ENCODE measurements around the gene RSPH9. TPM values are rescaled to one million over a fixed set of nuclear protein-coding genes. Genes with fewer than 3 reads are reported as not detected.
"Not testable (repeated sequence)": the region's sequence is repeated elsewhere in the genome, so short reads cannot be mapped to it uniquely, and the experiment has no call there.

The RSPH9 gene
- total and polyA plus RNA-seq, 2 experiments from 2014 or later, result 0.10 to 0.39 TPM

DNA sequence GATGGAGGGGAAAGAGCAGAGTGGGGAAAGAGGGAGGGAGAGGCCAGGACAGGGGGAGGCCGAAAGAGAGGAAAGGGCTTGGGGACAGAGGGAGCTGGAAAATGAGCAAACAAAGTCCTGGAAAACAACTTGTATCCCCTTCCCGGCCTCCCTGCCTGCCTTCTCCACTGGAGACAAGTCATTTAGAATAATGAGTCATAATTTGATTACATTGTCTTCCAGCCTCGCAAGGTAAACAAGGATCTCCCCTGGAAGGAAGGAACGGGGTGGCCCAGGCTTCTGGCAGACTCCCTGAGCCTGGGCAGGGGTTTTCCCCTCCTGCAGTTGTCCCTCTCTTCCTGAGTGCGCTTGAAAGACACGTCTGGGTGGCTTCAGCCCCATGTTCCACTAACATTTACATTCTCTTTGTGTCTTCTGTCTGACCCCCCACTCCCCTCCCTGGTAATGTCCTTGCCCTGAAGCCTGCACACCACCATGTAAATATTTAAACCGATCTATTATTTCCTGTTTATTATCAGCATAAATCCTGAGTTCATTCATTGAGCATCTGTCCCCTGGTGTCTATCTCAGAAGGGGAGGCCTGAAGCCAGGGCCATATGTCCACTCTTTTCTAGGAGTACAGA lies 54.8 kb downstream of the RSPH9 start:
- no peaks in the 10 kb centered on the region for H4K20me1 ChIP-seq (replicated peaks; ENCODE audit: insufficient read depth)
- Mint-ChIP-seq H3K4me3 (peak overlapping the region; percentile 24; the same call in 1 of the 3 replicates), H3K36me3 (ENCODE audit: low read depth) (no peaks in the 10 kb centered on the region), H3K4me1 (peaks cover 70% of the 10 kb centered on the region), H3K27ac (peak overlapping the region; percentile 89), H3K27me3 (ENCODE audit: insufficient read depth, low read depth, poor library complexity) (peaks cover 11% of the 10 kb centered on the region), H3K9me3 (no peaks in the 10 kb centered on the region; the same call in 2 of the 3 replicates)
- H2AFZ ChIP-seq, result peak overlapping the region; percentile 74
- H3K4me1 ChIP-seq (ENCODE audit: insufficient read depth), result peaks cover 62% of the 10 kb centered on the region
- no peak overlapping the region; the same call in 1 of the 2 replicates for H3K27ac ChIP-seq (ENCODE audit: low read depth)
- no peaks in the 10 kb centered on the region; the same call in 1 of the 2 replicates for H3F3A ChIP-seq (replicated peaks; ENCODE audit: low read depth)
- H3K27me3 ChIP-seq (ENCODE audit: insufficient read depth), result no peaks in the 10 kb centered on the region
- no peaks in the 10 kb centered on the region for H3K36me3 ChIP-seq (ENCODE audit: insufficient read depth)
- H3K4me2 ChIP-seq, result peak overlapping the region; percentile 30; the same call in 1 of the 2 replicates
- no peak for TF ChIP-seq ZNF331 (CRISPR knock-in tag; IDR thresholded peaks at IDR 0.05; ENCODE audit: low read depth)
- TF ChIP-seq, protein P1, sequence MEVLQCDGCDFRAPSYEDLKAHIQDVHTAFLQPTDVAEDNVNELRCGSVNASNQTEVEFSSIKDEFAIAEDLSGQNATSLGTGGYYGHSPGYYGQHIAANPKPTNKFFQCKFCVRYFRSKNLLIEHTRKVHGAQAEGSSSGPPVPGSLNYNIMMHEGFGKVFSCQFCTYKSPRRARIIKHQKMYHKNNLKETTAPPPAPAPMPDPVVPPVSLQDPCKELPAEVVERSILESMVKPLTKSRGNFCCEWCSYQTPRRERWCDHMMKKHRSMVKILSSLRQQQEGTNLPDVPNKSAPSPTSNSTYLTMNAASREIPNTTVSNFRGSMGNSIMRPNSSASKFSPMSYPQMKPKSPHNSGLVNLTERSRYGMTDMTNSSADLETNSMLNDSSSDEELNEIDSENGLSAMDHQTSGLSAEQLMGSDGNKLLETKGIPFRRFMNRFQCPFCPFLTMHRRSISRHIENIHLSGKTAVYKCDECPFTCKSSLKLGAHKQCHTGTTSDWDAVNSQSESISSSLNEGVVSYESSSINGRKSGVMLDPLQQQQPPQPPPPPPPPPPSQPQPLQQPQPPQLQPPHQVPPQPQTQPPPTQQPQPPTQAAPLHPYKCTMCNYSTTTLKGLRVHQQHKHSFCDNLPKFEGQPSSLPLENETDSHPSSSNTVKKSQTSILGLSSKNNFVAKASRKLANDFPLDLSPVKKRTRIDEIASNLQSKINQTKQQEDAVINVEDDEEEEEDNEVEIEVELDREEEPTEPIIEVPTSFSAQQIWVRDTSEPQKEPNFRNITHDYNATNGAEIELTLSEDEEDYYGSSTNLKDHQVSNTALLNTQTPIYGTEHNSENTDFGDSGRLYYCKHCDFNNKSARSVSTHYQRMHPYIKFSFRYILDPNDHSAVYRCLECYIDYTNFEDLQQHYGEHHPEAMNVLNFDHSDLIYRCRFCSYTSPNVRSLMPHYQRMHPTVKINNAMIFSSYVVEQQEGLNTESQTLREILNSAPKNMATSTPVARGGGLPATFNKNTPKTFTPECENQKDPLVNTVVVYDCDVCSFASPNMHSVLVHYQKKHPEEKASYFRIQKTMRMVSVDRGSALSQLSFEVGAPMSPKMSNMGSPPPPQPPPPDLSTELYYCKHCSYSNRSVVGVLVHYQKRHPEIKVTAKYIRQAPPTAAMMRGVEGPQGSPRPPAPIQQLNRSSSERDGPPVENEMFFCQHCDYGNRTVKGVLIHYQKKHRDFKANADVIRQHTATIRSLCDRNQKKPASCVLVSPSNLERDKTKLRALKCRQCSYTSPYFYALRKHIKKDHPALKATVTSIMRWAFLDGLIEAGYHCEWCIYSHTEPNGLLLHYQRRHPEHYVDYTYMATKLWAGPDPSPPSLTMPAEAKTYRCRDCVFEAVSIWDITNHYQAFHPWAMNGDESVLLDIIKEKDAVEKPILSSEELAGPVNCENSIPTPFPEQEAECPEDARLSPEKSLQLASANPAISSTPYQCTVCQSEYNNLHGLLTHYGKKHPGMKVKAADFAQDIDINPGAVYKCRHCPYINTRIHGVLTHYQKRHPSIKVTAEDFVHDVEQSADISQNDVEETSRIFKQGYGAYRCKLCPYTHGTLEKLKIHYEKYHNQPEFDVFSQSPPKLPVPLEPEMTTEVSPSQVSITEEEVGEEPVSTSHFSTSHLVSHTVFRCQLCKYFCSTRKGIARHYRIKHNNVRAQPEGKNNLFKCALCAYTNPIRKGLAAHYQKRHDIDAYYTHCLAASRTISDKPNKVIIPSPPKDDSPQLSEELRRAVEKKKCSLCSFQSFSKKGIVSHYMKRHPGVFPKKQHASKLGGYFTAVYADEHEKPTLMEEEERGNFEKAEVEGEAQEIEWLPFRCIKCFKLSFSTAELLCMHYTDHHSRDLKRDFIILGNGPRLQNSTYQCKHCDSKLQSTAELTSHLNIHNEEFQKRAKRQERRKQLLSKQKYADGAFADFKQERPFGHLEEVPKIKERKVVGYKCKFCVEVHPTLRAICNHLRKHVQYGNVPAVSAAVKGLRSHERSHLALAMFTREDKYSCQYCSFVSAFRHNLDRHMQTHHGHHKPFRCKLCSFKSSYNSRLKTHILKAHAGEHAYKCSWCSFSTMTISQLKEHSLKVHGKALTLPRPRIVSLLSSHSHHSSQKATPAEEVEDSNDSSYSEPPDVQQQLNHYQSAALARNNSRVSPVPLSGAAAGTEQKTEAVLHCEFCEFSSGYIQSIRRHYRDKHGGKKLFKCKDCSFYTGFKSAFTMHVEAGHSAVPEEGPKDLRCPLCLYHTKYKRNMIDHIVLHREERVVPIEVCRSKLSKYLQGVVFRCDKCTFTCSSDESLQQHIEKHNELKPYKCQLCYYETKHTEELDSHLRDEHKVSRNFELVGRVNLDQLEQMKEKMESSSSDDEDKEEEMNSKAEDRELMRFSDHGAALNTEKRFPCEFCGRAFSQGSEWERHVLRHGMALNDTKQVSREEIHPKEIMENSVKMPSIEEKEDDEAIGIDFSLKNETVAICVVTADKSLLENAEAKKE (CRISPR knock-in tag; IDR thresholded peaks at IDR 0.05), result no peak
- ATAC-seq (no peak), DNase-seq (ENCODE audit: low spot score) (no peak)
- no peak overlapping the region for H3K4me3 ChIP-seq
- H3K9me2 ChIP-seq (ENCODE audit: insufficient read depth), result no peaks in the 10 kb centered on the region
- no peaks in the 10 kb centered on the region for H3K79me2 ChIP-seq (replicated peaks; ENCODE audit: insufficient read depth)

DNA sequence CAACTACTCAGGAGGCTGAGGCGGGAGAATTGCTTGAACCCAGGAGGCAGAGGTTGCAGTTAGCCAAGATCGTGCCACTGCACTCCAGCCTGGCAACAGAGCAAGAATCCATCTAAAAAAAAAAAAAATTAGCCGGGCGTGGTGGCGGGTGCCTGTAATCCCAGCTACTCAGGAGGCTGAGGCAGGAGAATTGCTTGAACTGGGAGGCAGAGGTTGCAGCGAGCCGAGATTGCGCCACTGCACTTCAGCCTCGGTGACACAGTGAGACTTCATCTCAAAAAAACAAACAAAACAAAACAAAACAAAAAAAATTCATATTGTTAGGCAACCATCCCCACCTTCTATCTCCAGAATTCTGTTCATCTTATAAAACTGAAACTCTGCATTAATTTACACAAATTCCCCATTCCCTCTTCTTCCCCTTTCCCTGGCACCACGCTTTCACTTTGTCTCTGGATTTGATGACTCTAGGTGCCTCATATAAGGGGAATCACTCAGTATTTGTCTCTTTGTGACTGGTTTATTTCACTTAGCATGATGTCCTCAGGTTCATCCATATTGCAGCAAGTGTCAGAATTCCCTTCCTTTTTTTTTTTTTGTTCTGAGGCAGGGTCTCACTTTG lies 56.2 kb downstream of the RSPH9 start:
- H3K27me3 ChIP-seq (ENCODE audit: insufficient read depth); H3K36me3 ChIP-seq (ENCODE audit: insufficient read depth); H4K20me1 ChIP-seq (replicated peaks; ENCODE audit: insufficient read depth); H3K4me3 Mint-ChIP-seq; H3K79me2 ChIP-seq (replicated peaks; ENCODE audit: insufficient read depth); DNase-seq (ENCODE audit: low spot score); H3K36me3 Mint-ChIP-seq (ENCODE audit: low read depth); H3K9me3 Mint-ChIP-seq; H3F3A ChIP-seq (replicated peaks; ENCODE audit: low read depth); H3K27ac ChIP-seq (ENCODE audit: low read depth); H3K4me3 ChIP-seq; ATAC-seq; H2AFZ ChIP-seq; H3K9me2 ChIP-seq (ENCODE audit: insufficient read depth): not testable (repeated sequence)
- Histone ChIP-seq H3K4me2 (0 out of 2 replicates have a peak overlapping the region, but pooled peaks have one; percentile 74), H3K4me1 (ENCODE audit: insufficient read depth) (peaks cover 54% of the 10 kb centered on the region)
- Mint-ChIP-seq H3K4me1 (peaks cover 68% of the 10 kb centered on the region), H3K27me3 (ENCODE audit: insufficient read depth, low read depth, poor library complexity) (peaks cover 11% of the 10 kb centered on the region), H3K27ac (peak overlapping the region; percentile 22; the same call in 1 of the 2 replicates)

Measured in GM23338 (cell line).